ENCODE results near the gene SNORC. TPM values are rescaled to one million over a fixed set of nuclear protein-coding genes. Genes with fewer than 3 reads are reported as not detected.

Gene SNORC
- total and polyA plus RNA-seq, 5 experiments from 2014 or later: 4.0 to 4.7 TPM; not detected in 3

DNA sequence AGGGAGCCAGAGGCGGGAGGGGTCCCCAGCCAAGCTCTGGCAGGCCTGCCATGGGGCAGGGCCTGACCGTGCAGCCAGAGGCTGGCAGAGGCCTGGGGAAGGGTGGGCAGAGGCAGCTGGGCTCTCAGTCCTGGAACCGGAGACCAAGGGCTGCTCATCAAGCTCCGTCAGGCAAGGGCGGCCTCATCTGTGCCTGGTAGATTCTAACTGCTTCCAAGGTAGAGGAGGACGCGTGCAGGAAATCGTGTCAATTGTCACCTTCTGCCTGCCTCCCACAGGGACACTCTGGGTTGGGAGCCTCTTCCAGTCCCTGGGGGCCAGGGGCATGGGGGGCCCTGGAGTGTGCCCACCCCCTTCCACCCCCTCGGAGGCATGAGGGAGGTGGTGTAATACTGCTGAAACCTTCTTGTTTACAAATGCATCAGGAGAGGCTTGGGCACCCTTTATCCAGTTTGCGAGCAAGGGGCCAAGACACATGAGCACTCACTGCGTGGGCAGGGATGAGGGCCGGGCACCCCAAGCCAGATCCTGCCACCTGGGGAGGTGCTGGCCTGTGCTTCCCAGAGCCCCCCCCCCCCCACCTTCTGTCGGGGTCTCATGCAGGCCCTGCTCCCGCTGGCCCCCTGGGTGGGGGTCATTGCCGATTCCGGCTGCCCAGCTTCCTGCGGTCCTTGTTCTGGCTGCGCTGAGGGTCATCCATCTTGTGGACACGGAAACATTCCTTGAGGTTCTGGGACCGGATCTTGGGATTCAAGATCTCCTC is 9.0 kb downstream of the SNORC start:
- H3K4me3 Mint-ChIP-seq: no peak overlapping the region

DNA sequence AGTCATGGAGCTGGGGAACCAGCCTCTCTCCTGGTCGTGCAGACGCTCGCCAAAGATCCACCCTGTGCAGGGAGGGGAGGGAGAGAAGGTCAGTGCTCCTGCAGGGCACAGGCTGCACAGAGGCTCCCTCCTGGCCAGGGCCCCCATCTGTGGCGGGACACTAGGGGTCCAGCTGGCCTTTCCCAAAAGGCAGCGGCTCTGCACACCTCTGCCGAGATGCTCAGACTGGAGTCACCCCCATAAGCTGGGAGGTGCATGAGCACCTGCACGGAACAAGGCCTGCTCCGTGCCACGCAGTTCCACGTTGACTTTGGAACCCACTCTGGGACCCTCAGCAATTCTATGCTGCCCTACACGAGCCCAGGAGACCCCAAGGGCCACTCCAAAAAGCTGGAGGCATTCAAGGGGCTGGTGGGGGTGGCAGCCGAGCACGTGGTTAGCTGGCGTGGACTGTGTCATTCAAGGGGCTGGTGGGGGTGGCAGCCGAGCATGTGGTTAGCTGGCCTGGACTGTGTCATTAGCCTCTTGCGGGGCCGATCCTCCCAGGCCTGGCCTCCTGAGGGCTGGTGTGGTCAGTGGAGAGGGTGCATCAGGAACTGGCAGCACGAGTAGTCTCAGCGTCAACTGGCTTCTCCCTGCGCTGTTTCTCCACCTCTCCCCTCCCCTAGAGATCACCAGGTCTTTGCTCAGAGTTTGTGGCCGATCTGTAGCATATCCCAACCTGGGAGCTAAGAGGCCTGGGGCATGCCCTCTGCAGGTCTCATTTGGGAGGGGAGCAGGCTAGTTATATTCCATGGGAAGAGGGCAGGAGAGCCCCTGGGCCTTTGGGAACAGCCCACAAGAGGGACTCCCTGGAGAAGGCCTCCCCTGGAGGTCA is 9.8 kb downstream of the SNORC start:
- Mint-ChIP-seq H3K36me3 (peaks cover 0 to 2% (median 0%) of the 10 kb centered on the region in 3 donors), H3K27me3 (peaks cover 3 to 30% (median 10%) of the 10 kb centered on the region in 5 donors), H3K27ac (peak overlapping the region in 1 of 10 donors; percentile 16), H3K4me1 (peaks cover 2 to 11% (median 7%) of the 10 kb centered on the region in 4 donors), H3K9me3 (no peaks in the 10 kb centered on the region), H3K4me3 (no peak overlapping the region)
- DNase-seq: no peak
- POLR2A ChIA-PET: no interaction called here
- no peak for ATAC-seq

More for the DNA sequence above, 9.0 kb downstream of the SNORC start:
- DNase-seq: no peak
- peaks cover 2 to 14% (median 7%) of the 10 kb centered on the region in 4 donors for H3K4me1 Mint-ChIP-seq
- peaks cover 4 to 34% (median 15%) of the 10 kb centered on the region in 5 donors for H3K27me3 Mint-ChIP-seq
- H3K9me3 Mint-ChIP-seq: no peaks in the 10 kb centered on the region
- ATAC-seq: no peak
- no peak overlapping the region for H3K27ac Mint-ChIP-seq
- POLR2A ChIA-PET: no interaction called here
- H3K36me3 Mint-ChIP-seq: peaks cover 0 to 2% (median 0%) of the 10 kb centered on the region in 3 donors

DNA sequence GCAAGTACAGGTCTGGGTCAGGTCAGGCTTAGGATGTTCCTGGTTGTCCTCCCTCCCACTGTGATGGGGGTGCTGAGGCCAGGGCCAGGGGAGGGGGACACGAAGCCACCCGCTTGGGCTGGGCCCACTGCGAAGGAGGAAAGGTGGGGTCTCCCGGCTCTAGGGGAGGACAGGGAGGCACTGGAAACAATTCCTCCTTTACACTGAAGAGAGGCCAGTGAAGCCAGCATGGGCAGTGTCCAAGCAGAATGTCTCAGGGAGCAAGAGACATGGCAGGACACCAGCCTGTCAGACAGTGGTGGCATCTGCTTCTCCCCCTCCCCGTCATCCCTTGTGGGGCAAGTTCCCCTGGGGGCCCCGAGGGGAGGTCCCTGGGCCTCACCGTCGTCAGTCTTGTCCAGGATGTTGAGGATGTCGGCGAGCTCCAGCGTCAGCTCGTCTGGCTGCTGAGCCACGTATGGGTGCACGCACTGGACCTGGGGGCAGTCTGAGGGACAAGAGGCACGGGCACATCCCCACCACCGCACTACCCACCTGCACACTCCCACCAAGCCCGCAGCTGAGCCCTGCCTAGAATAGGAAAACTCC is 10.8 kb downstream of the SNORC start:
- H3K4me1 Mint-ChIP-seq: peaks cover 0 to 5% (median 2%) of the 10 kb centered on the region in 4 donors
- H3K4me3 Mint-ChIP-seq: no peak overlapping the region
- H3K36me3 Mint-ChIP-seq: no peaks in the 10 kb centered on the region
- ATAC-seq (no peak), DNase-seq (no peak)
- POLR2A ChIA-PET: no interaction called here
- H3K27me3 Mint-ChIP-seq: peaks cover under 1 to 21% (median 3%) of the 10 kb centered on the region in 5 donors
- no peaks in the 10 kb centered on the region for H3K9me3 Mint-ChIP-seq
- peak overlapping the region in 1 of 10 donors; percentile 16 for H3K27ac Mint-ChIP-seq

DNA sequence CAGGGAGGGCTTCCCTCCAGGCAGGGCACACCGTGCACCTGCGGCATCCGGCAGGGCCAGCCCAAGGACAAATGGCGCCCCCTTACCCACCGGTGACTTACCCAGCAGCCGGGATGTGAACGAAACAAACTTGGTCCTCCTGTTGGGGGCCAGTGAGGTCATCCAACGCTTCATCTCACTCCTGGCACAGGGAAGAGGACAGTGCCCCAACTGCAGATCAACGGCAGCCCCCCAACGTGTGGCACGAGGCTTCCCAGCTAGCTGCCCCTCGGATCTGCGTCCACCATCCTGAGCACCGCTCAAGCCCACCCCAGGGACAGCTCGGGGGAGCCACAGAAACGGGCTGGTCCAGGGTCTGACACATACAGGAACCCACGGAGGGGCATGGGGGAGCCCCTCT is 12.0 kb downstream of the SNORC start:
- DNase-seq (no peak), ATAC-seq (no peak)
- Mint-ChIP-seq H3K27me3 (peaks cover 0 to 21% (median 5%) of the 10 kb centered on the region in 5 donors), H3K36me3 (no peaks in the 10 kb centered on the region), H3K4me3 (no peak overlapping the region), H3K4me1 (peaks cover 0 to 5% (median 2%) of the 10 kb centered on the region in 4 donors), H3K27ac (no peak overlapping the region), H3K9me3 (no peaks in the 10 kb centered on the region)
- POLR2A ChIA-PET: no interaction called here

DNA sequence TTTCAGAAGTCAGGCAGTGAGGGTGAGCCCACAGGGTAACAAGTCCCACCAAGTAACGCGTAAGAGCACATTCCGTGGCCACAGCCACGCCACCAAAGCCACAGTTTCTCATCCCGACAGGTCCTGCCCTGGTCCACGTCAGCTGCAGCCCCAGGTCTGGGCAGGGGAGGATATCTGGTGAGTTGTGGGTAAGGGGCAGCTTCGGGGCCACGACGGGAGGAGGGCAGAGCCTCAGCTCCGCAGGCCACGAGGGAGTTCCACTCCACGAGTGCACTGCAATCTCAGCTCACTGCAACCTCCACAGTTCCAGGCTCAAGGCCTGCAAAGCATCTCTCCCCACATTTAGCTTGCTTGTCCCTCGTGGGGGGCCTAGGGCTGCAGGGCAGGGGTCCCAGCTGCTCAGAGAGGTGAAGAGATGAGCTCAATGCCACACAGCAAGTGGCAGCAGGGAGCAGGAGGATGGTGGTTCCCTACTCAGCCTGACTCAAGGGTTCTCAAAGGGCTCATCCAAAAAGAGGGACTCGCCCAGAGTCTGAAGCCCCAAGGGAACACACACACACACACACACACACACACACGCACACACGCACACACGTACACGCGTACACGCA is 12.5 kb downstream of the SNORC start:
- Mint-ChIP-seq H3K9me3 (no peaks in the 10 kb centered on the region), H3K27ac (no peak overlapping the region), H3K4me1 (peaks cover 0 to 3% (median 1%) of the 10 kb centered on the region in 4 donors), H3K36me3 (no peaks in the 10 kb centered on the region), H3K4me3 (peak overlapping the region in 1 of 10 donors; percentile 20), H3K27me3 (peaks cover 0 to 17% (median 3%) of the 10 kb centered on the region in 5 donors)
- POLR2A ChIA-PET: no interaction called here
- ATAC-seq (no peak), DNase-seq (no peak)

DNA sequence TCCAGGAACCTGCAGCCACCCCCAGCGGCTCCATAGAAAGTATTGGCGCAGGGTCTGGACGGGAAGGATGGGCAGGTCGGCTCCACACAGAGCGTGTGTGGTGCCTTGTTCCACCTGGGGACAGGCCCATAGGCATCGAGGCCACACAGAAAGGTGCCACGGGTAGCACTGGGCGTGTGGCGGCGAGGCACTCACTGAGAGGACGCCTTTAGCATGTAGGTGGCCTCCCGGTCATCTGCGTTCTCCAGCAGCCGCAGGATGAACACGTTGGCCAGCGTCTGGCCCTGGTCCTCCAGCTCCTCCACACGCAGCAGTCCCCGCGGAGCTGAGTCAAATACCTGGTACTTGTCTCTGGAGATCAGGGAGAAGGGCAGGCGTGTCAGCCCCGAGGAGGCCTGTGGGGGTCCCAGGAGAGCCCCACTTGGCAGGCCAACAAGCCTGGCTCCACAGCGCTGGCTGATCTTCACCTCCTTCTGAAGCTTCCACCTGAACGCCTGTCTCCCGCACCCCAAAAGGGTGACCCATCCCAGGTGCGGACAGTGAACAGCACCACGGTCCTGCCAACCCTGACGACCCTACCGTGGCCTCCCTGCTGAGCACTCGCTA is 13.2 kb downstream of the SNORC start:
- H3K27ac Mint-ChIP-seq: no peak overlapping the region
- no peak overlapping the region for H3K4me3 Mint-ChIP-seq
- peaks cover 0 to 11% (median 2%) of the 10 kb centered on the region in 5 donors for H3K27me3 Mint-ChIP-seq
- no peaks in the 10 kb centered on the region for H3K9me3 Mint-ChIP-seq
- H3K36me3 Mint-ChIP-seq: no peaks in the 10 kb centered on the region
- DNase-seq (no peak), ATAC-seq (no peak)
- peaks cover 0 to 2% (median 0%) of the 10 kb centered on the region in 4 donors for H3K4me1 Mint-ChIP-seq
- POLR2A ChIA-PET: no interaction called here

DNA sequence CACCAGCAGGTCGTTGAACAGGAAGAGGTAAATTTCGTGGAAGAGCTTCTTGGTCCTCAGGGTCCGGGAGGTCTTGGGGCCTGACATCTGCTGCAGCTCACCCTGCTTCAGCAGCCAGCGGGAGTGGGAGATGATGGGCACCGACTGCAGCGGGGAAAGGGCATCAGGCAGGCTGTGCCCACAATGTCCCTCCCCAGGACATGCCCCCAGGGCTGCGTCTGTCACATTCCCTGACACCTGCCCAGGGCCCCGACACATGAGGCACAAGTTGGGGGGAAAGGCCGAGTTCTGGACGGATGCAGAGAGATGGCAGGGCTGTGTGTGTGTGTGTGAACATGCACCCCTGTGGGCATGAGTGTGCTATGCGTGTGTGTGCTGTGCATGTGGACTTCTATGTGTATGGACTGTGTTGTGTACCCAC is 13.9 kb downstream of the SNORC start:
- peaks cover 0 to 2% (median 0%) of the 10 kb centered on the region in 4 donors for H3K4me1 Mint-ChIP-seq
- no peak for DNase-seq
- H3K36me3 Mint-ChIP-seq: no peaks in the 10 kb centered on the region
- peaks cover 0 to 7% (median 2%) of the 10 kb centered on the region in 5 donors for H3K27me3 Mint-ChIP-seq
- POLR2A ChIA-PET: no interaction called here
- H3K27ac Mint-ChIP-seq: no peak overlapping the region
- no peak overlapping the region for H3K4me3 Mint-ChIP-seq
- no peak for ATAC-seq
- no peaks in the 10 kb centered on the region for H3K9me3 Mint-ChIP-seq

DNA sequence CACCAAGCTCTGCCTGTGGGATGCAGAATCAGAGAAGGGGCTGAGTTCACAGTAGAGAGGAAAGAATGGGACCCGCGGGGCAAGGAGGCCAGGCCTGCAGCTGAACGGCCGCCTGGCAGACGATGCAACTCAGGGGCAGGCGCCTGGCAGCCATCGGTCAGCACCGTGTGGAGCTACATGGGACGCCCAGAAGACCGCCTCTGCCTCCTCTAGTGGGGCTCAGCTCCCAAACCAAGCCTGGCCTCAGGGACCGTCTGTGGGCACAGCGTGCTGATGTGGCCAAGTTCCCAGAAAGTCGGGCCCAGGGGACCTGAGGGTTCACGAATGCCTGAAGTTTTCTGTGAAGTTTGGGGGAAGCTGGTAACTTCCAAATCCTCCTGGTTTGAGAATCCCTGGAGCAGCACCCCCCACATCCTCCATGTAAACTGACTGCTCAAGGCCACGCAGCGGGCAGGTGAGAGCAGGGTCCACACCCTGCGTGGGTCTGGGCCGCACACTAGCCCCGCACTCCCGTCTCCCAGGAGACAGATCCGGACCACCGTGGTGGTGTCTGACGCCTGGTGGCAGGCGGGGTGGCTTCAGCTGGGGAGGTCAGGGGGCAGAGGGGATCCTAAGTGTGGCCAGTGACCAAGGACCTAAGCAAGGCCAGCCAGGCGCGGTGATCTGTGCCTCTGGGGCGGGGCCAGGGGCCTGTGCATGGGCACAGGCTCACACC is 14.6 kb downstream of the SNORC start:
- peaks cover 0 to 7% (median 4%) of the 10 kb centered on the region in 5 donors for H3K27me3 Mint-ChIP-seq
- no peak for DNase-seq

DNA sequence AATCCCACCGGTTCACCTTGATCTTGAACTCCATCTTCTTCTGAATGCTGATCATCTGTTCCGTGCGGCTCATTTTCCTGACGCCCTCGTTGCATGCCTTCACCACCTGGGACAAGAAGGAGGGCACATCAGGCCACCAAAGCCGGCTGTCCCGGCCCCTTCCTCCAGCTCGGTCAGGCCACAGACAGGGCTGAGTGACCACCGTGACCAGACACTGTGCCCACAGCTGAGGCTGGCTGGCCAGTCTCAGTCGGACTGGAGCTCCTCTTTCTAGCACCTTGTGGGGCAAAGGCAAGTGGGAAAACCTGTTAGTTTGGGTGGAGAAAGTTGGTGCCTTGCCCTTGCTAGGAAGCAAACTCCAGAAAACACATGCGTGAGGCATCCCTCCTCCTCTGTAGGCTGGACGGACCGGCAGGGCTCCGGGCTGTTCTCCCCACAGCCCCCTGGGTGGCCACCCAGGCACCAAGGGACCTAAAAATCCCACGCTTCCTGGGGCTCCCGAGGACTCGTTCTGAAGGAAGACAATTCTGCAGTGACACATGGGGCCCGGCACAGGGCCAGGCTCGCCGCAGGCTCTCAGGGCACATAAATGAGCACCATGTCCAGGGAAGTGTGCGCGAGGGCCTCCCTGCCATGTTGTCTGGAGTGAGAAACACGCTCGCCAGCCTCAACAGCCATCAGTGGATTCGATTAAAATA is 15.3 kb downstream of the SNORC start:
- H3K36me3 Mint-ChIP-seq: no peaks in the 10 kb centered on the region
- POLR2A ChIA-PET: no interaction called here
- H3K27me3 Mint-ChIP-seq: peaks cover 2 to 11% (median 9%) of the 10 kb centered on the region in 5 donors
- H3K9me3 Mint-ChIP-seq: no peaks in the 10 kb centered on the region
- no peak overlapping the region for H3K27ac Mint-ChIP-seq
- no peak overlapping the region for H3K4me3 Mint-ChIP-seq
- ATAC-seq (no peak), DNase-seq (no peak)
- no peaks in the 10 kb centered on the region for H3K4me1 Mint-ChIP-seq

More for the DNA sequence above, 14.6 kb downstream of the SNORC start:
- H3K4me3 Mint-ChIP-seq: no peak overlapping the region
- H3K36me3 Mint-ChIP-seq: no peaks in the 10 kb centered on the region
- no peak for ATAC-seq
- H3K9me3 Mint-ChIP-seq: no peaks in the 10 kb centered on the region
- H3K27ac Mint-ChIP-seq: no peak overlapping the region
- H3K4me1 Mint-ChIP-seq: peaks cover 0 to 2% (median 0%) of the 10 kb centered on the region in 4 donors
- POLR2A ChIA-PET: no interaction called here

DNA sequence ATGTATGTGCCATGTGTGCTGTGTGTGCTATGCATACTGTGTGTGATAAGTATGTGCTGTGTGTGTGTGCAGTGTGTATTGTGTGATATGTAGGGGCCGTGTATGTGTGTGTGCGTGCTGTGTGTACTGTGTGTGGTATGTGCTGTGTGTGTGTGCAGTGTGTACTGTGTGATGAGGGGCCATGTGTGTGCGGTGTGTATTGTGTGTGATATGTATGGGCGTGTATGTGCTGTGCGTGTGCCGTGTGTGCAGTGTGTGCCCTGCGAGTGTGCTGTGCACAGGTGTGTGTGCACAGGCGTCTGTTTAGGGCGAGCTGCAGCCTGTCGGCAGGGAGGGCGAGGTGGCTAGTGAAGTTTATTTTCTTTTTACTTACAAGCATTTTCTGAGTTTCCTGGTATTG is 16.1 kb downstream of the SNORC start:
- Mint-ChIP-seq H3K9me3 (no peaks in the 10 kb centered on the region), H3K27ac (peak overlapping the region in 1 of 10 donors; percentile 17), H3K4me3 (no peak overlapping the region), H3K36me3 (no peaks in the 10 kb centered on the region), H3K27me3 (peaks cover 3 to 19% (median 17%) of the 10 kb centered on the region in 5 donors), H3K4me1 (peaks cover 0 to 7% (median 0%) of the 10 kb centered on the region in 4 donors)
- no peak for DNase-seq
- POLR2A ChIA-PET: no interaction called here
- ATAC-seq: no peak

DNA sequence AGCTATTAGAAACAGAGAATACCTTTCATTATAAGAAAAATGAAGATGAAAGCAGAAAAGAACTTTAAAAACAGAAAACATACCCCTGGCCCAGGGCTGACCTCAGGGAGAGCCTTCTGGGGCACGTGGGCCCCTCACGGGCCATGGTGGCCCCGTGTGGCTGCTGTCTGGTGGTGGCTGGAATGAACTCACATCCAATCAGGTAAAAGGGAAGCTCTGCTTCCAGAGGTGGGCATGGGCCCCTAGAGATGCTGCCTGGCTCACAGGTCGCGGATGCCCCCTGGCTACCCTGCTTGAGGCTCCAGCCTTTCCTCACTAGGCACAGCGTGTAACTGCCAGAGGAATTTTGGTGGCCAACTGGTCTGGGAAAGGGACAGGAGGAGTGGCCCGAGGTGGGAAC is 16.6 kb downstream of the SNORC start:
- POLR2A ChIA-PET: no interaction called here
- ATAC-seq (no peak), DNase-seq (no peak)
- Mint-ChIP-seq H3K27me3 (peaks cover 3 to 23% (median 19%) of the 10 kb centered on the region in 5 donors), H3K4me3 (no peak overlapping the region), H3K9me3 (no peaks in the 10 kb centered on the region), H3K4me1 (peaks cover 0 to 7% (median 0%) of the 10 kb centered on the region in 4 donors), H3K27ac (no peak overlapping the region), H3K36me3 (no peaks in the 10 kb centered on the region)
